Activated naive CD8-positive, alpha-beta T cell treated with anti-CD3 and anti-CD28 coated beads, Interleukin-2, amount 50 U/mL, for 24 hours (primary cell): ENCODE results near the gene CYP4F3.
"Not testable (repeated sequence)": the region's sequence is repeated elsewhere in the genome, so short reads cannot be mapped to it uniquely, and the experiment has no call there.

Experiments
- ATAC-seq: fragments of 150-1000 bp; cut with Tn5 transposase; one replicate; pipeline ENCODE4 v1.10.0; 2021
- DNase-seq: peaks from one replicate; pipeline ENCODE4 v3.0.0; 2021
- H3K27ac Mint-ChIP-seq: one replicate; pipeline ENCODE4 v1.8.0; 2021; ENCODE audit warnings: mild to moderate bottlenecking, mixed read lengths
- H3K27me3 Mint-ChIP-seq: one replicate; pipeline ENCODE4 v1.8.0; 2021; ENCODE audit warnings: mixed read lengths
- H3K36me3 Mint-ChIP-seq: one replicate; pipeline ENCODE4 v1.8.0; 2021; ENCODE audit warnings: low read depth, mixed read lengths
- H3K4me1 Mint-ChIP-seq: one replicate; pipeline ENCODE4 v1.8.0; 2021; ENCODE audit warnings: mixed read lengths
- H3K4me3 Mint-ChIP-seq: one replicate; pipeline ENCODE4 v1.8.0; 2021; ENCODE audit warnings: mild to moderate bottlenecking, moderate library complexity, mixed read lengths
- H3K9me3 Mint-ChIP-seq: one replicate; pipeline ENCODE4 v1.8.0; 2021; ENCODE audit warnings: mixed read lengths

CYP4F3 gene

GRCh38 chr19:15671891-15672579 lies 31.3 kb downstream of the CYP4F3 start:
- Mint-ChIP-seq H3K36me3 (no peaks in the 10 kb centered on the region), H3K27me3 (peaks cover 3% of the 10 kb centered on the region), H3K4me1 (peaks cover 16% of the 10 kb centered on the region), H3K27ac (no peak overlapping the region), H3K9me3 (peaks cover 7% of the 10 kb centered on the region), H3K4me3 (no peak overlapping the region)
- DNase-seq (no peak), ATAC-seq (no peak)

DNA sequence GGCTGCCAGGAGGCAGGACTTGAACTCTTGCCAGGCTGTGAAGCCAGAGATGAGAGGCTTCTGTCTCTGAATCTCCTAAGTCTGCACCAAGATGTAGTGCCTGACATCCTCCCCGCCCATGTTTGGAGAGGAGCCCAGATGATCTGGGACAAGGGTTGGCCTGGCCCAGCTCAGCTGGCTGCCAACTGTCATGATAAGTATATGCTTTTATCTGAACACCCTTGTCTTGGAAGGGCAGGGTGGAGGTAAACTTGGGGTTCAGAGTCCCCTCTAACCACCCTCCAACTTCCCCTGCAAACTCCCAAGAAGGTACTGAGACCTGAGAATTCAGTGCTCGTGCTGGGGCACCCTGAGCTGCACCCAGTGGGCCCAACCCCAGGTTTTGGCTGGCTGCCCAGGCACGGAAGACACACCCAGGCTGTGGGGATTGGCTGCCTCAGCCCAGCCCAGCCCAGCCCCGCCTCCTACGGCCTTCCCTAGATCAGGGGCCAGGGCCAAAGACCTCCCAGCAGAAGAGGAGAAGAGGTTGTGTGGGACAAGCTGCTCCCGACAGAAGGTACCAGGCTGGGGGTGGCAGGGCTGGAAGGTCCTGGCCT lies 32.0 kb downstream of the CYP4F3 start, which contains the start of gene CYP4F12:
Gene CYP4F12 (plus strand): TSS at position 508 of the 596 bp plus-strand sequence. CDS start 443 bp downstream, outside the sequence.
- Mint-ChIP-seq H3K36me3 (no peaks in the 10 kb centered on the region), H3K27ac (no peak within 1 kb of the TSS), H3K9me3 (peaks cover 10% of the 10 kb centered on the region), H3K4me3 (no peak within 1 kb of the TSS), H3K27me3 (peaks cover 3% of the 10 kb centered on the region), H3K4me1 (peaks cover 16% of the 10 kb centered on the region)
- peak; percentile 45 for ATAC-seq
- peak; percentile 13 for DNase-seq

DNA sequence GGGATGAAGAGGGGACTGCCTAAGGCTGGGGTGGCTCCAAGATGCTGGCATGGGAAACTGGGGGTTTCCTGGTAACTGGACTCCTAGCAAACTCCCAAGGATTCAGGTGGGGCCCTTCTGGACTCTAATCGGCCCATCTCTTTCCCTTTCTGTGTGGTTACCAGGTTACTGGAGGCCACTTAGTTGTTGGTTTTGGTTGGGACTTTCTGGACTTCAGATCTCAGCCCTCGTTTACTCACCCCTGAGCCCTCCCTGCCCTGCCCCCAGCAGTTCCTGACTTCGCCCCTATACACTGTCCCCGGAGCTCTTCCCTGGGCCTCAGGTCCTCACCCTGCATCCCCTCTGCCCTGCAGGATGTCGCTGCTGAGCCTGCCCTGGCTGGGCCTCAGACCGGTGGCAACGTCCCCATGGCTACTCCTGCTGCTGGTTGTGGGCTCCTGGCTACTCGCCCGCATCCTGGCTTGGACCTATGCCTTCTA lies 32.5 kb downstream of the CYP4F3 start:
- Mint-ChIP-seq H3K27ac (no peak overlapping the region), H3K4me3 (no peak overlapping the region)
- DNase-seq = no peak

DNA sequence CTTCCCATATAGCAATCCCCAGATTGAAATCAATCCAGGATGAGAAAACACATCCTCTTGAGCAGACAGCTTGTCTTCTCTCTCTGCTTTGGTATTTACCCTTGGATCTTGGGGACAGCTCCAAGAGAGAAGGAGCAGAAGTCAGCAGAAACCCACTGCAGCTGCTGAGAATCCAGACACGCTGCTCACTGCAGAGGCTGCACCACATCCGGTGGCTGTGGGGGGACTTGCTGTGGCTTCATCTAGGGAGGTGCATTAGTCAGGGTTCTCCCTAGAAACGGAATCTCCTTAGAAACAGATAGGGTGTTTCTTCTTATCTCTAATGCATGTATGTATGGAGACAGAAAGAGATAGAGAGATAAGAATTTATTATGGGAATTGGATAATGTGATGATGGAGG lies 34.9 kb downstream of the CYP4F3 start:
- Mint-ChIP-seq H3K9me3 (peaks cover 15% of the 10 kb centered on the region), H3K4me1 (peaks cover 19% of the 10 kb centered on the region), H3K27ac (no peak overlapping the region), H3K27me3 (peaks cover 2% of the 10 kb centered on the region), H3K36me3 (no peaks in the 10 kb centered on the region), H3K4me3 (no peak overlapping the region)
- DNase-seq (no peak), ATAC-seq (no peak)

More for the DNA sequence above, 32.5 kb downstream of the CYP4F3 start:
- Mint-ChIP-seq H3K27me3 (peaks cover 3% of the 10 kb centered on the region), H3K36me3 (no peaks in the 10 kb centered on the region), H3K9me3 (peaks cover 15% of the 10 kb centered on the region), H3K4me1 (peaks cover 19% of the 10 kb centered on the region)
- ATAC-seq = peak; percentile 66

DNA sequence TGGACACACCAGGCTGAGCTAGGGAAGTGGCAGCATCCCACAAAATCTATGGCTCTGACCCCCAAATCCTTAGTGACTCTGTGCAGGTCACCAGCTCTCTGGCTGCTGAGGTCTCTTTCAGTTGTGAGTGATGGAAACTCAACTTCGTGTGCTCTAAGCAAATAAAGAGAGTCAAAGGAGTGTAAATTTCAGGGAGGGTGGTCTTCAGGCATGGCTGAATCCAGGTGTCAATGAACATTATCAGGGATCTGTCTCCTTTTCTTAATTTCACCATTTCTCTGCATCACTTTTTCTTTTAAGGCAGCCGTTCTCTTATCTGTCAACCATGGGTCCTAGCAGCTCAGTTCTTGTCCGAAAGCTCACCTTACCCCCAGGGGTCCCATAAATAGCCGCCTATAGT lies 38.4 kb downstream of the CYP4F3 start:
- no peak overlapping the region for H3K4me3 Mint-ChIP-seq
- H3K27ac Mint-ChIP-seq = no peak overlapping the region
- H3K4me1 Mint-ChIP-seq = peaks cover 7% of the 10 kb centered on the region
- DNase-seq = no peak
- H3K36me3 Mint-ChIP-seq = no peaks in the 10 kb centered on the region
- peaks cover 15% of the 10 kb centered on the region for H3K9me3 Mint-ChIP-seq
- no peak for ATAC-seq
- H3K27me3 Mint-ChIP-seq = peaks cover 10% of the 10 kb centered on the region

DNA sequence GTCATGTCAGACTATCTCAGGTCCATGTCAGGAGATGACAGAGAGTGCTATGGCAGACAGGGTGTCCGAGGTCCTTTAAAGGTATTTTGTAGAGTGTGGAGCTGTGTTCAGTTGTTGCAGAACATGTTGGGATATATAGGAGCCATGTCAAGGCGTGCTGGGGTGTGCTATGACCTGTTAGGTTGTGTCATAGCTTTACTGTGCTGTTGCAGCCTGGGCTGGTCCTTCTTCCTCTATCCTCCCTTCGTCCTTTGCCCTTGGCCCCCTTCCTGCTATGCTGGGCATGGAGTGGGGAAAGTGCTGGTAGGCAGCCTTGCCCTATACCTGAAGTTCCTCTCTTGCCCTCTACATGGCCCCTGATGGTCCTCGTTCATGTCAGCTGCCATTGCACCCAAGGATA lies 39.2 kb downstream of the CYP4F3 start:
- not testable (repeated sequence) for H3K4me1 Mint-ChIP-seq, H3K36me3 Mint-ChIP-seq, DNase-seq, H3K9me3 Mint-ChIP-seq, H3K4me3 Mint-ChIP-seq, H3K27ac Mint-ChIP-seq, ATAC-seq
- peaks cover 13% of the 10 kb centered on the region for H3K27me3 Mint-ChIP-seq

DNA sequence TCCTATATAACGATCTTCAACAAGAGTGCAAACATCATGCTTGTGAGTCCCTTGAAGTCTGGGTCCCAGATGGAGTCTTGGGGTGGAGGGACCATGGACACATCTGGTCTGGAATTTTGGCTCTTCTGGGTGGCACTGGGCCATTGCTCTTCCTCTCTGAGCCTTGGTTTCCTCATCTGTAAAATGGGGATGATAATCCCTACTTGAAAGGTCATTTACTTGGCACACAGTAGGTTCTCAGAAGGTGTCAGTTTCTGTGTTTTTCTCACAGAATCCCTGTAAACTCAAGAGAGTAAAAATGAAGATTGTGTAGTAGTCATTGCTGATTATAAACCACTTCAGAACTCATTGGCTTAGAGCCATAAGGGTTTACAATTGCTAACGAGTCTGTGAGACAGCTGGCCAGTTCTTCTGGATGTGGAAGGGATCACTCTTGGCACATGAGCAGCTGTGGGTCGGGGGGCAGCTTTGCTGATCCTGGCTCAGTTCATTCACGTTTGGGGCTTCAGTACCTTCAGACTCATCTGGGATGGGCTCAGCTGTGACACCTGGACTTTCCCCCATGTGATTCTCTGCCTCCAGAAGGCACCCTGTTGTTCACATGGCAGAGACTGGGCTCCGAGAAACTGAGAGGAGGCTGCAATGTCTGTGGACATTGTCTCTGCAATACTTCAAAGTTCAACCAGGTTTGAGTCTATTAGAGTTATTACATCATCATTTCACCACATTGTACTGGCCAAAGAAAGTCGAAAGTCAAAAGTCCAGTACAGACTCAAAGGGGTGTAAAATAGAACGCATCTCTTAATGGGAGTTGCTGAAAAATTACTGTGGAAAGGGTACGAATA lies 40.0 kb downstream of the CYP4F3 start:
- ATAC-seq = no peak
- H3K4me1 Mint-ChIP-seq = peaks cover 2% of the 10 kb centered on the region
- H3K27ac Mint-ChIP-seq = no peak overlapping the region
- H3K27me3 Mint-ChIP-seq = peaks cover 17% of the 10 kb centered on the region
- DNase-seq = no peak
- peaks cover 8% of the 10 kb centered on the region for H3K9me3 Mint-ChIP-seq
- H3K36me3 Mint-ChIP-seq = no peaks in the 10 kb centered on the region
- H3K4me3 Mint-ChIP-seq = no peak overlapping the region

DNA sequence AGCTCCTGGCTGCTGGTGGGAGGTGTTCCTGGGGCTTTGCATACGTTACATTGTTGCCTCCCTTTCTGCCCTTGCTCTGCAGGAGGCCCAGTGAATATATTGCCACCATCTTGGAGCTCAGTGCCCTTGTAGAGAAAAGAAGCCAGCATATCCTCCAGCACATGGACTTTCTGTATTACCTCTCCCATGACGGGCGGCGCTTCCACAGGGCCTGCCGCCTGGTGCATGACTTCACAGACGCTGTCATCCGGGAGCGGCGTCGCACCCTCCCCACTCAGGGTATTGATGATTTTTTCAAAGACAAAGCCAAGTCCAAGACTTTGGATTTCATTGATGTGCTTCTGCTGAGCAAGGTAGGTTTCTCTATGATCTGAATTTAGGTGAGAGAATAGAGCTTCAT lies 42.7 kb downstream of the CYP4F3 start:
- H3K36me3 Mint-ChIP-seq = no peaks in the 10 kb centered on the region
- no peak for DNase-seq
- peaks cover 25% of the 10 kb centered on the region for H3K27me3 Mint-ChIP-seq

GRCh38 chr19:15684828-15685227 lies 44.1 kb downstream of the CYP4F3 start:
- no peak overlapping the region for H3K4me3 Mint-ChIP-seq
- no peaks in the 10 kb centered on the region for H3K36me3 Mint-ChIP-seq
- peaks cover 23% of the 10 kb centered on the region for H3K27me3 Mint-ChIP-seq
- DNase-seq (peak; percentile 7), ATAC-seq (no peak)
- H3K9me3 Mint-ChIP-seq = peaks cover 6% of the 10 kb centered on the region
- no peaks in the 10 kb centered on the region for H3K4me1 Mint-ChIP-seq
- no peak overlapping the region for H3K27ac Mint-ChIP-seq

More for the DNA sequence above, 42.7 kb downstream of the CYP4F3 start:
- Mint-ChIP-seq H3K27ac (no peak overlapping the region), H3K4me1 (no peaks in the 10 kb centered on the region), H3K9me3 (peaks cover 4% of the 10 kb centered on the region), H3K4me3 (no peak overlapping the region)
- ATAC-seq = no peak

DNA sequence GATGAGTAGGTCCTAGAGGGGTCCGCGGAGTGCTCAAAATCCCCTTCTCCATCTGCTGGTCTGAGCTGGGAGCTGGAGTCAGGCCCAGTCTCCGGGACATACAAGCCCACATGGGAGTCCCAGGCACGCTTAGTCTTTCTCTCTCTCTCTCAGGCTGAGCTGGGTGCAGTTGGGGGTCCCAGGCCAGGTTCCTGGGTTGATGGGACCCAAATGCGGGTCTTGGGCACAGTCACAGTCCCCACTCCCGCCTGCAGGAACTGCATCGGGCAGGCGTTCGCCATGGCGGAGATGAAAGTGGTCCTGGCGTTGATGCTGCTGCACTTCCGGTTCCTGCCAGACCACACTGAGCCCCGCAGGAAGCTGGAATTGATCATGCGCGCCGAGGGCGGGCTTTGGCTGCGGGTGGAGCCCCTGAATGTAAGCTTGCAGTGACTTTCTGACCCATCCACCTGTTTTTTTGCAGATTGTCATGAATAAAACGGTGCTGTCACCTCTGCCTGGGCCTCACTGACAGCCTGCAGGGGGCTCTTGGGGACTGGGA lies 56.0 kb downstream of the CYP4F3 start:
- Mint-ChIP-seq H3K4me3 (no peak overlapping the region), H3K9me3 (no peaks in the 10 kb centered on the region), H3K27ac (no peak overlapping the region), H3K4me1 (no peaks in the 10 kb centered on the region), H3K27me3 (peaks cover 26% of the 10 kb centered on the region), H3K36me3 (no peaks in the 10 kb centered on the region)
- ATAC-seq = no peak
- DNase-seq = no peak

DNA sequence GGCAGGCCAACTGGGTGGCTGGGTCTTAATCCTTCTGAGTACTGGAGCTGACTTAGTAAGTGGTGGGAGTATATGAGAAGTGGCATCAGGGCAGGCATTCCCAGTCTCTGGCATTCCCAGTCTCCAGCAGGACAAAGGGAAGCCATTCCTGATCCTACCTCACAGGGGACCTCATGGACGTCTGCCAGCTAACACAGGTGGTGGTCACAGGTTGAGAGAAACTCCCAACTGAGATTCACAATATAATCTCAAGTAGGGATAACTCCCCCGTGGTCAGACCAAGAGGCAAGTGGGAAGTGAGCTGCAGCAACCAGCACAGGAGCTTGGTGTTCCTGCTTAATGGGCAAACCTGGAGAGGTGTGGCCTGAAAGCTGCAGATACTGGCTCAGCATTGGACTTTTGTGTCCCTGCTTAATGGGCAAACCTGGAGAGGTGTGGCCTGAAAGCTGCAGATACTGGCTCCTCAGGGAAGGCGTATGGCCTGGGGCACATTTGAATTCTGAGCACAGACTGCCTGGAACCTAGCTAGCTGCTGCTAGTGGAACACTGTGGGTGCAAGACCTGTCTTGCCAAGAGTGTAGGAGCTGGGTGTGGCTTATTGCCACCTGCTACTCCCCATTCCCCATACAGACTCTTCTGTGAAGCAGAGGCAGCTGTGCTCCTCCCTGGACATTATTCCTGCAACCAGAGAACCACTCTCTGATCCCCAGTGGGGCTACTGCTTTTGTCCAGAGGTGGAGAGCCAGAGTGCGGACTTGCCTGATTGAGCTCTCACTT lies 61.2 kb downstream of the CYP4F3 start:
- H3K27me3 Mint-ChIP-seq = peaks cover 41% of the 10 kb centered on the region
- H3K4me3 Mint-ChIP-seq = no peak overlapping the region
- H3K36me3 Mint-ChIP-seq = no peaks in the 10 kb centered on the region
- H3K27ac Mint-ChIP-seq = no peak overlapping the region
- no peaks in the 10 kb centered on the region for H3K4me1 Mint-ChIP-seq
- H3K9me3 Mint-ChIP-seq = no peaks in the 10 kb centered on the region
- DNase-seq (no peak), ATAC-seq (no peak)

- DNase-seq = peak; percentile 21
- H3K27me3 Mint-ChIP-seq = peaks cover 42% of the 10 kb centered on the region
- H3K4me1 Mint-ChIP-seq = no peaks in the 10 kb centered on the region
- no peaks in the 10 kb centered on the region for H3K9me3 Mint-ChIP-seq
- no peak overlapping the region for H3K4me3 Mint-ChIP-seq
- ATAC-seq = no peak
- no peak overlapping the region for H3K27ac Mint-ChIP-seq
- no peaks in the 10 kb centered on the region for H3K36me3 Mint-ChIP-seq
Observed at GRCh38 chr19:15702534-15702930, 61.8 kb downstream of the CYP4F3 start.
